ENCODE data around the gene SYT15.

DNA sequence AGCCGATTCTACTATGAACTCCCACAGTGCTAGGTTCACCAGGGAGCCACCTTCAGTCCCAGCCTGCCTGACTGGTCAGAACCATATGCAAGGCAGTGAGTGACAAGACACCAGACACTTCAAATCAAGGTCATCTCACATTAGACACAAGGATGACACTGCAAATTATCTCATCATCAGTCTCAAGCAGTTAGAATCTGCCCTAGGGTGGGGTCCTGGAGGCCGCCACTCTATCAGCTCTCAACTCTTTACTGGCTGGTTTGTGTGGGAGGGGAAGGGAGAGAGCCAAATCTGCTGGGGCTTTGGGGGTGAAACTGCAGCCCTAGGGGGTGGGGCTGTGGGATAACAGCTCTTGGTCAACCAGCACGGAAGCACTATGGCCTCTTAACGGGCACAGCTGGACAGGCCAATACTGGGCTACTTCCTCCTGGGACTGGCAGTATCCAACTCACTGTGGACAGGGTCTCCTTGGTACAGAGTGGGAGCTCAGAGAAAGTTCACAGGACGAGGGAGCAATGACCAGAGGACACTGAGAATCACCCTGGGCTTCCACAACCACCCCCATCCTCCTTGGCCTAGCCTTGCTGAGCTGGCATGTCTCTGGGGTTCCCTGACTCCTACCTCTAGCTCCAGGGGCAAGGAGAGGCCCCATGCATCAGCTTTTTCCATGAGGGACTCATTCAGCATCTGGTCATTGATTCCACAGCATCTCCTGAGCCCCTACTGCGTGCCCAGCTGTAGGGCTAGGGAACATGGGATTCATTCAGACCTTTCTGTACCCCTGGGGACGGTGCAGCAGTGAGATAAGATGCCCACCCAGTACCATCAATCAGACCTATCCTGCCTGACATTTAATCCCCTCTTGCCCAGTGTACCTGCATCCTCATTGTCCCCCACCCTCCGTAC is 27.9 kb upstream of the SYT15 start:
- no peak for TF ChIP-seq EZH2 (IDR thresholded peaks at IDR 0.05; ENCODE audit: insufficient read depth, low read length)
- TF ChIP-seq, protein P1, sequence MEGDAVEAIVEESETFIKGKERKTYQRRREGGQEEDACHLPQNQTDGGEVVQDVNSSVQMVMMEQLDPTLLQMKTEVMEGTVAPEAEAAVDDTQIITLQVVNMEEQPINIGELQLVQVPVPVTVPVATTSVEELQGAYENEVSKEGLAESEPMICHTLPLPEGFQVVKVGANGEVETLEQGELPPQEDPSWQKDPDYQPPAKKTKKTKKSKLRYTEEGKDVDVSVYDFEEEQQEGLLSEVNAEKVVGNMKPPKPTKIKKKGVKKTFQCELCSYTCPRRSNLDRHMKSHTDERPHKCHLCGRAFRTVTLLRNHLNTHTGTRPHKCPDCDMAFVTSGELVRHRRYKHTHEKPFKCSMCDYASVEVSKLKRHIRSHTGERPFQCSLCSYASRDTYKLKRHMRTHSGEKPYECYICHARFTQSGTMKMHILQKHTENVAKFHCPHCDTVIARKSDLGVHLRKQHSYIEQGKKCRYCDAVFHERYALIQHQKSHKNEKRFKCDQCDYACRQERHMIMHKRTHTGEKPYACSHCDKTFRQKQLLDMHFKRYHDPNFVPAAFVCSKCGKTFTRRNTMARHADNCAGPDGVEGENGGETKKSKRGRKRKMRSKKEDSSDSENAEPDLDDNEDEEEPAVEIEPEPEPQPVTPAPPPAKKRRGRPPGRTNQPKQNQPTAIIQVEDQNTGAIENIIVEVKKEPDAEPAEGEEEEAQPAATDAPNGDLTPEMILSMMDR (IDR thresholded peaks at IDR 0.05; ENCODE audit: insufficient read depth, low read depth, low read length): no peak

Data from astrocyte (in vitro differentiated cells and primary cell).